Measurements from ENCODE around the gene ADAMTSL2.

ADAMTSL2 gene

GRCh38 chr9:133576031-133576874, 41.7 kb downstream of the ADAMTSL2 start:
- no peak for TF ChIP-seq POLR2A (IDR thresholded peaks at IDR 0.05; ENCODE audit: low read depth, low read length)
- TF ChIP-seq POU2F2 (IDR thresholded peaks at IDR 0.05; ENCODE audit: low read depth, low read length): no peak
- TF ChIP-seq POLR2AphosphoS5 (IDR thresholded peaks at IDR 0.05; ENCODE audit: low read depth, low read length): no peak
- no peak for TF ChIP-seq TAF1 (IDR thresholded peaks at IDR 0.05; ENCODE audit: low read depth, low read length)
- TF ChIP-seq SPI1 (IDR thresholded peaks at IDR 0.05; ENCODE audit: low read depth, low read length): no peak
- no peak for TF ChIP-seq PAX5 (IDR thresholded peaks at IDR 0.05; ENCODE audit: insufficient read depth, low read length, severe bottlenecking)

DNA sequence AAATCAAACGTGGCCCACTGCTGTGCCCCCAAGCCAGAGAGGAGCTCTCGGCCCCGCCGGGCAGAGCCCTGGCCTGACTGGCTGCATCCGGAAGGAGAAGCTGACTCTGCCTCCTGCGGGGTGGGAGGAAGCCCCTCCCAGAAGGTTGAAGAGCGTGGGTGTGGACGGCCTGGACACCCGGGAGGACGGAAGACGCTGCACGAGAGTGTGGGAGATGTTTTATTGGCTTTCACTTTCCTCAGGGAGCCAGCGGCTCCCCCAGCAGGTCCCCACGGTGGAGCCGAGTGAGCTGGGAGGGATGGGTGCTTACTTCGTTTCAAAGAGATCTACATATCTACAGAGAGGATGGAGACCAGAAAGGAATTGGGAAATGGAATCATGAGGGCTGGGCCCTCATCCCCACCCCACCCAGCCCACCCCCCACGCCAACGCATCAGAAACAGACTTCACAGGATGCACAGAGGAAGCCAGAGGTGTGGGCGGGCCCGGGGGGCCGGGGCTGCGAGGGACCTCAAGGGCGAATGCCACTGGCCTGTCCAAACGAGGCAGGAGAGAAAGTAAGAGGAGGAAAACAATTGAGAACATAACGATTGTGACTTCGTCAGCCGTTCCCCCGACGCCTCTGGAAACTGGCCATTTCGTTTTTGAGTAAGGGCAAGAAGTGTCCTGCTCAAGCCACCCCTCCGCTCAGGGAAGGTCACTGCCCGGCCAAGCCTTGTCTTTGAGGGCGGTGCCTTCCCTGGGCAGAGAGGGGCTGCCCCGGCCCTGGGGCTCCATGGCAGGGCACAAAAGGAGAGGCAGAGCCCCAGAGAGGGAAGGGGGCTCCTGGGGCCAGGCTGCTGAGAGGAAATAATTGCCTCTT, 42.6 kb downstream of the ADAMTSL2 start:
- no peak for DNase-seq (ENCODE audit: insufficient read length, low spot score)
- FAIRE-seq: no peak
- TF ChIP-seq PAX5 (IDR thresholded peaks at IDR 0.05; ENCODE audit: insufficient read depth, low read length, severe bottlenecking) (no peak), POLR2AphosphoS5 (IDR thresholded peaks at IDR 0.05; ENCODE audit: low read depth, low read length) (no peak), SPI1 (IDR thresholded peaks at IDR 0.05; ENCODE audit: low read depth, low read length) (no peak), TAF1 (IDR thresholded peaks at IDR 0.05; ENCODE audit: low read depth, low read length) (no peak), POLR2A (IDR thresholded peaks at IDR 0.05; ENCODE audit: low read depth, low read length) (no peak), POU2F2 (IDR thresholded peaks at IDR 0.05; ENCODE audit: low read depth, low read length) (no peak)

More at GRCh38 chr9:133576031-133576874, 41.7 kb downstream of the ADAMTSL2 start:
- no peak for DNase-seq (ENCODE audit: insufficient read length, low spot score)
- FAIRE-seq: no peak

DNA sequence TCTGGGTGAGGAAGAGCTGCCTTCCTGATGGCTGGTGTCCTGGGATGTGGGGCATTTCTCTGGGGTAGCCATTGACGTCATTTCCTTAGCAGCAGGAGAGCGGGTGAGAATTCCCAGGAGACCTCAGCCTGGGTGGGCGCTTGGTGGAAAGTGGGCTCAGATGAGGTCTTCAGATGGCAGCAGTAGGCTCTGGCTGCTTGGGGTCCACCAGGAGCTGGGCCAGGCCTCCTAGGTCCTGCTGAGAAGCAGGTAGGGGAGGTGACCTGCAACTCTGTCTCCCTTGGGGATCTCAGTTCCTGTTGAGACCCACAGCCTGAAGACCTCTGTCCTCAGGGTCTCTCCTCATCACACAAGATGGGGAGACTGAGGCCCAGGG, 43.2 kb downstream of the ADAMTSL2 start:
- FAIRE-seq (no peak), DNase-seq (ENCODE audit: insufficient read length, low spot score) (no peak)
- no peak for TF ChIP-seq POLR2AphosphoS5 (IDR thresholded peaks at IDR 0.05; ENCODE audit: low read depth, low read length)
- TF ChIP-seq POU2F2 (IDR thresholded peaks at IDR 0.05; ENCODE audit: low read depth, low read length): no peak
- TF ChIP-seq PAX5 (IDR thresholded peaks at IDR 0.05; ENCODE audit: insufficient read depth, low read length, severe bottlenecking): no peak
- no peak for TF ChIP-seq TAF1 (IDR thresholded peaks at IDR 0.05; ENCODE audit: low read depth, low read length)
- TF ChIP-seq SPI1 (IDR thresholded peaks at IDR 0.05; ENCODE audit: low read depth, low read length): no peak
- TF ChIP-seq POLR2A (IDR thresholded peaks at IDR 0.05; ENCODE audit: low read depth, low read length): no peak

GRCh38 chr9:133578524-133579441, 44.3 kb downstream of the ADAMTSL2 start:
- peak; percentile 35 for FAIRE-seq
- no peak for DNase-seq (ENCODE audit: insufficient read length, low spot score)
- TF ChIP-seq POLR2AphosphoS5 (IDR thresholded peaks at IDR 0.05; ENCODE audit: low read depth, low read length) (no peak), PAX5 (IDR thresholded peaks at IDR 0.05; ENCODE audit: insufficient read depth, low read length, severe bottlenecking) (no peak), TAF1 (IDR thresholded peaks at IDR 0.05; ENCODE audit: low read depth, low read length) (no peak), POU2F2 (IDR thresholded peaks at IDR 0.05; ENCODE audit: low read depth, low read length) (no peak), POLR2A (IDR thresholded peaks at IDR 0.05; ENCODE audit: low read depth, low read length) (no peak), SPI1 (IDR thresholded peaks at IDR 0.05; ENCODE audit: low read depth, low read length) (no peak)

- no peak for TF ChIP-seq POU2F2 (IDR thresholded peaks at IDR 0.05; ENCODE audit: low read depth, low read length)
- no peak for TF ChIP-seq SPI1 (IDR thresholded peaks at IDR 0.05; ENCODE audit: low read depth, low read length)
- no peak for TF ChIP-seq TAF1 (IDR thresholded peaks at IDR 0.05; ENCODE audit: low read depth, low read length)
- TF ChIP-seq POLR2AphosphoS5 (IDR thresholded peaks at IDR 0.05; ENCODE audit: low read depth, low read length): no peak
- TF ChIP-seq POLR2A (IDR thresholded peaks at IDR 0.05; ENCODE audit: low read depth, low read length): no peak
- no peak for TF ChIP-seq PAX5 (IDR thresholded peaks at IDR 0.05; ENCODE audit: insufficient read depth, low read length, severe bottlenecking)
- no peak for DNase-seq (ENCODE audit: insufficient read length, low spot score)
- FAIRE-seq: no peak
Observed at GRCh38 chr9:133579601-133580418, 45.3 kb downstream of the ADAMTSL2 start.

GRCh38 chr9:133580419-133580738, 45.9 kb downstream of the ADAMTSL2 start:
- no peak for FAIRE-seq
- no peak for DNase-seq (ENCODE audit: insufficient read length, low spot score)
- TF ChIP-seq PAX5 (IDR thresholded peaks at IDR 0.05; ENCODE audit: insufficient read depth, low read length, severe bottlenecking) (no peak), TAF1 (IDR thresholded peaks at IDR 0.05; ENCODE audit: low read depth, low read length) (no peak), POU2F2 (IDR thresholded peaks at IDR 0.05; ENCODE audit: low read depth, low read length) (no peak), POLR2AphosphoS5 (IDR thresholded peaks at IDR 0.05; ENCODE audit: low read depth, low read length) (no peak), POLR2A (IDR thresholded peaks at IDR 0.05; ENCODE audit: low read depth, low read length) (no peak), SPI1 (IDR thresholded peaks at IDR 0.05; ENCODE audit: low read depth, low read length) (no peak)

DNA sequence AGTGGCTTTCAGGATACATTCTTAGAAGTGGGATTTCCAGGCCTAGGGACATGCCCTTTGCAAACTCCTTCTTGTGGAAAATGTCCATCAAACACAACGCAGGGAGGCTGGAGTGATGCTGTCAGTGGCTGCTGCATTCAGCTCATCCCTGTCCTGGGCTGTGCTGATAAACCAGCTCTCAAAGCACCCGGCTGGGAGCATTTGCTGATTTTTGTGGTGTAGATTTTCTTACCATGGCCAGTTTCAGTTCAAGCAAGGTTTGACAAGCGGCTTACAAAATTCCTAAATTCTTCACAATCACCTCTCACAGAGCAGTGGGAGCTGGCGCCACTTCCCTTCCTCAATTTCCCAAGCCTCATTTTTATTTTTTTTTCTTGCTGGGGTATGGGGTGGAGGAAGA, 46.5 kb downstream of the ADAMTSL2 start:
- DNase-seq (ENCODE audit: insufficient read length, low spot score) (no peak), FAIRE-seq (no peak)
- TF ChIP-seq POU2F2 (IDR thresholded peaks at IDR 0.05; ENCODE audit: low read depth, low read length) (no peak), TAF1 (IDR thresholded peaks at IDR 0.05; ENCODE audit: low read depth, low read length) (no peak), POLR2A (IDR thresholded peaks at IDR 0.05; ENCODE audit: low read depth, low read length) (no peak), POLR2AphosphoS5 (IDR thresholded peaks at IDR 0.05; ENCODE audit: low read depth, low read length) (no peak), PAX5 (IDR thresholded peaks at IDR 0.05; ENCODE audit: insufficient read depth, low read length, severe bottlenecking) (no peak), SPI1 (IDR thresholded peaks at IDR 0.05; ENCODE audit: low read depth, low read length) (no peak)
